Measurements from ENCODE around the gene TMEM8B. TPM values are rescaled to one million over a fixed set of nuclear protein-coding genes. Genes with fewer than 3 reads are reported as not detected.

TMEM8B gene
- polyA plus RNA-seq, 1 donor (not counting 4 experiments of a cell fraction or from before 2014, with no cell fraction given) = 1.3 TPM

- no peak overlapping the region for H3K4me3 ChIP-seq (ENCODE audit: control insufficient read depth in 2 of 3, extremely low read depth in 1 of 3, insufficient read depth in 2 of 3, low read depth in 1 of 3, low read length in 3 of 3)
- H3K4me2 ChIP-seq (ENCODE audit: control insufficient read depth, extremely low read depth, insufficient read depth, low read depth, low read length) = no peak overlapping the region
- no peaks in the 10 kb centered on the region for H3K79me2 ChIP-seq (ENCODE audit: control insufficient read depth, insufficient read depth, low read length)
- no peaks in the 10 kb centered on the region for H3K9me3 ChIP-seq (ENCODE audit: control insufficient read depth, low read depth, low read length)
- peaks cover 6% of the 10 kb centered on the region for H3K4me1 ChIP-seq (ENCODE audit: control insufficient read depth, extremely low read depth, insufficient read depth, low read length)
- H2AFZ ChIP-seq (ENCODE audit: control insufficient read depth, low read length) = no peak overlapping the region
- H3K27ac ChIP-seq (ENCODE audit: control insufficient read depth, insufficient read depth, low read length) = no peak overlapping the region
- H3K9ac ChIP-seq (ENCODE audit: control insufficient read depth, extremely low read depth, insufficient read depth, low read length) = no peak overlapping the region
- no peak for TF ChIP-seq EZH2 (IDR thresholded peaks at IDR 0.05; ENCODE audit: low read length)
- TF ChIP-seq, protein P1, sequence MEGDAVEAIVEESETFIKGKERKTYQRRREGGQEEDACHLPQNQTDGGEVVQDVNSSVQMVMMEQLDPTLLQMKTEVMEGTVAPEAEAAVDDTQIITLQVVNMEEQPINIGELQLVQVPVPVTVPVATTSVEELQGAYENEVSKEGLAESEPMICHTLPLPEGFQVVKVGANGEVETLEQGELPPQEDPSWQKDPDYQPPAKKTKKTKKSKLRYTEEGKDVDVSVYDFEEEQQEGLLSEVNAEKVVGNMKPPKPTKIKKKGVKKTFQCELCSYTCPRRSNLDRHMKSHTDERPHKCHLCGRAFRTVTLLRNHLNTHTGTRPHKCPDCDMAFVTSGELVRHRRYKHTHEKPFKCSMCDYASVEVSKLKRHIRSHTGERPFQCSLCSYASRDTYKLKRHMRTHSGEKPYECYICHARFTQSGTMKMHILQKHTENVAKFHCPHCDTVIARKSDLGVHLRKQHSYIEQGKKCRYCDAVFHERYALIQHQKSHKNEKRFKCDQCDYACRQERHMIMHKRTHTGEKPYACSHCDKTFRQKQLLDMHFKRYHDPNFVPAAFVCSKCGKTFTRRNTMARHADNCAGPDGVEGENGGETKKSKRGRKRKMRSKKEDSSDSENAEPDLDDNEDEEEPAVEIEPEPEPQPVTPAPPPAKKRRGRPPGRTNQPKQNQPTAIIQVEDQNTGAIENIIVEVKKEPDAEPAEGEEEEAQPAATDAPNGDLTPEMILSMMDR (optimal IDR thresholded peaks at IDR 0.05 in 1 of 3, IDR thresholded peaks at IDR 0.05 in 1 of 3, conservative IDR thresholded peaks at IDR 0.05 in 1 of 3; ENCODE audit: extremely low read depth in 1 of 3, insufficient read depth in 2 of 3, low read length in 3 of 3) = no peak
- H4K20me1 ChIP-seq (ENCODE audit: control insufficient read depth, extremely low read depth, insufficient read depth, low read length) = no peaks in the 10 kb centered on the region
- no peaks in the 10 kb centered on the region for H3K27me3 ChIP-seq (ENCODE audit: control insufficient read depth, extremely low read depth, insufficient read depth, low read length)
- no peaks in the 10 kb centered on the region for H3K36me3 ChIP-seq (ENCODE audit: control insufficient read depth in 2 of 2, extremely low read depth in 1 of 2, insufficient read depth in 2 of 2, low read length in 2 of 2)
- H3K9me1 ChIP-seq (ENCODE audit: control insufficient read depth, extremely low read depth, insufficient read depth, low read length) = no peaks in the 10 kb centered on the region
- peak; percentile 56 for FAIRE-seq
- DNase-seq (ENCODE audit: low read depth, low spot score) = no peak
- dilution Hi-C loops (cut with MboI; ENCODE audit: extremely low pct_ligation_motif_present, low sequenced_read_pairs) = no loop called here
Measured at GRCh38 chr9:35820076-35820475, 9.0 kb upstream of the TMEM8B start.

DNA sequence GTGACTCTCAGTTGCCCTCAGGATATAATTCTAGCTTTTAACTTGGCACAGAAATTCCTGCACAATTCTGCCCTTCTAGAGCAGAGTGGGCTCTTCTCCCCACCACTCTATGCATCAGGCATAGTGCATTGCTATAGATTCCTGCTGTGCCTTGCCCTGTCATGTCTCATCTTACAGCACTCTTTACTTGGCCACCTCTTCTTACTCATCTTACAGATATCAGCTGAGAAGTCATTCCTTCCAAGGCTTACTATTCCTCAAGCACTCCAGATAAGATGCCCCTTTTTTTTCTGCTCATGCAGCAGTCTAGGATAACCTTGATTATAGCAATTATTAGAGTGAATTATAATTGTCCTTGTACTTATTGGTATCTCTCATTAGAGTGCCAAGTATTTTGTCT, 6.1 kb upstream of the TMEM8B start:
- no peak for DNase-seq (ENCODE audit: low read depth, low spot score)
- H3K9me3 ChIP-seq (ENCODE audit: control insufficient read depth, low read depth, low read length) = no peaks in the 10 kb centered on the region
- no peak overlapping the region for H3K4me2 ChIP-seq (ENCODE audit: control insufficient read depth, extremely low read depth, insufficient read depth, low read depth, low read length)
- no peaks in the 10 kb centered on the region for H3K36me3 ChIP-seq (ENCODE audit: control insufficient read depth in 2 of 2, extremely low read depth in 1 of 2, insufficient read depth in 2 of 2, low read length in 2 of 2)
- FAIRE-seq = no peak
- H3K27ac ChIP-seq (ENCODE audit: control insufficient read depth, insufficient read depth, low read length) = no peak overlapping the region
- TF ChIP-seq, protein P1 (optimal IDR thresholded peaks at IDR 0.05 in 1 of 3, IDR thresholded peaks at IDR 0.05 in 1 of 3, conservative IDR thresholded peaks at IDR 0.05 in 1 of 3; ENCODE audit: extremely low read depth in 1 of 3, insufficient read depth in 2 of 3, low read length in 3 of 3) = no peak
- no peak for TF ChIP-seq EZH2 (IDR thresholded peaks at IDR 0.05; ENCODE audit: low read length)
- no peaks in the 10 kb centered on the region for H3K79me2 ChIP-seq (ENCODE audit: control insufficient read depth, insufficient read depth, low read length)
- no peak overlapping the region for H3K4me3 ChIP-seq (ENCODE audit: control insufficient read depth in 2 of 3, extremely low read depth in 1 of 3, insufficient read depth in 2 of 3, low read depth in 1 of 3, low read length in 3 of 3)
- H3K9me1 ChIP-seq (ENCODE audit: control insufficient read depth, extremely low read depth, insufficient read depth, low read length) = no peaks in the 10 kb centered on the region
- no peaks in the 10 kb centered on the region for H4K20me1 ChIP-seq (ENCODE audit: control insufficient read depth, extremely low read depth, insufficient read depth, low read length)
- no peak overlapping the region for H2AFZ ChIP-seq (ENCODE audit: control insufficient read depth, low read length)
- peaks cover 13% of the 10 kb centered on the region for H3K4me1 ChIP-seq (ENCODE audit: control insufficient read depth, extremely low read depth, insufficient read depth, low read length)
- no peak overlapping the region for H3K9ac ChIP-seq (ENCODE audit: control insufficient read depth, extremely low read depth, insufficient read depth, low read length)
- dilution Hi-C loops (cut with MboI; ENCODE audit: extremely low pct_ligation_motif_present, low sequenced_read_pairs) = no loop called here
- no peaks in the 10 kb centered on the region for H3K27me3 ChIP-seq (ENCODE audit: control insufficient read depth, extremely low read depth, insufficient read depth, low read length)
